Kidney epithelial cell (primary cell): ENCODE results near the gene LIPM. TPM values are rescaled to one million over a fixed set of nuclear protein-coding genes. Genes with fewer than 3 reads are reported as not detected.

Experiments
- DNase-seq: peaks from one replicate; pipeline ENCODE4 v3.0.0-alpha.2; 2010; ENCODE audit warnings: low read depth
- H3K27me3 ChIP-seq: 2 replicates; pipeline ENCODE4 v1.6.0; 2011; ENCODE audit warnings: low read length; ENCODE audit not compliant: control insufficient read depth, insufficient read depth
- H3K36me3 ChIP-seq: 2 replicates; pipeline ENCODE4 v1.5.1; 2011; ENCODE audit warnings: low read length; ENCODE audit not compliant: control insufficient read depth, insufficient read depth
- H3K4me3 ChIP-seq: 2 replicates; pipeline ENCODE4 v1.5.1; 2011; ENCODE audit warnings: low read depth, mild to moderate bottlenecking, control low read depth, low read length
- total RNA-seq: library from RNA; depleted of rRNA; stranded (reverse); fragments of >200 nt; gene quantifications from 2 replicates; pipeline ENCODE4 v1.2.3, GENCODE V29; 2015
- TF ChIP-seq, protein P1 (sequence below): IDR thresholded peaks from 2 replicates; pipeline ENCODE4 v1.5.1; 2011; ENCODE audit warnings: mild to moderate bottlenecking, moderate library complexity, low read length, control low read depth, inconsistent platforms; ENCODE audit not compliant: insufficient read depth, poor library complexity, severe bottlenecking

The LIPM gene
- total RNA-seq, 1 donor from 2014 or later = not detected

- no peak for DNase-seq
- Histone ChIP-seq H3K4me3 (no peak overlapping the region), H3K36me3 (no peaks in the 10 kb centered on the region), H3K27me3 (no peaks in the 10 kb centered on the region)
- TF ChIP-seq, protein P1, sequence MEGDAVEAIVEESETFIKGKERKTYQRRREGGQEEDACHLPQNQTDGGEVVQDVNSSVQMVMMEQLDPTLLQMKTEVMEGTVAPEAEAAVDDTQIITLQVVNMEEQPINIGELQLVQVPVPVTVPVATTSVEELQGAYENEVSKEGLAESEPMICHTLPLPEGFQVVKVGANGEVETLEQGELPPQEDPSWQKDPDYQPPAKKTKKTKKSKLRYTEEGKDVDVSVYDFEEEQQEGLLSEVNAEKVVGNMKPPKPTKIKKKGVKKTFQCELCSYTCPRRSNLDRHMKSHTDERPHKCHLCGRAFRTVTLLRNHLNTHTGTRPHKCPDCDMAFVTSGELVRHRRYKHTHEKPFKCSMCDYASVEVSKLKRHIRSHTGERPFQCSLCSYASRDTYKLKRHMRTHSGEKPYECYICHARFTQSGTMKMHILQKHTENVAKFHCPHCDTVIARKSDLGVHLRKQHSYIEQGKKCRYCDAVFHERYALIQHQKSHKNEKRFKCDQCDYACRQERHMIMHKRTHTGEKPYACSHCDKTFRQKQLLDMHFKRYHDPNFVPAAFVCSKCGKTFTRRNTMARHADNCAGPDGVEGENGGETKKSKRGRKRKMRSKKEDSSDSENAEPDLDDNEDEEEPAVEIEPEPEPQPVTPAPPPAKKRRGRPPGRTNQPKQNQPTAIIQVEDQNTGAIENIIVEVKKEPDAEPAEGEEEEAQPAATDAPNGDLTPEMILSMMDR = no peak
Observed at GRCh38 chr10:88782222-88782621, 20.3 kb upstream of the LIPM start.

DNA sequence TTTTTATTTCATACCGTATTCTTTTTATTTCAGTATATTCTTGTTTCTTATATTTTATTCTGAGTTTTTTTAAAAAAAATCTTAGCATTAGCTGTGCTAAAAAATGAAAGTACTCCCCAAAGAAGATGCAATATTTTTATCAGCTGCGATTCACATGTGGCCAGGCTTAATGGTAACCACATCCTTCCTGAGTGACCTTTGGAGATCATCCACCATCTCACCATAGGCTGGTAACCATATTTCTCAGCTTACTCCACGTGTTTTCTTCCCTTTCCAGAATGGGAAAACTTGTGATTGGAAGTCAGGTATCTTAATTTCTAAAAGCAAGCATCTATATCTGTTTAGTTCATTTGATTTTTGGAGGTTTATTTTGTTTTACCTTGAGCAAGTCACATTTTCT, 18.8 kb upstream of the LIPM start:
- Histone ChIP-seq H3K4me3 (no peak overlapping the region), H3K27me3 (no peaks in the 10 kb centered on the region), H3K36me3 (no peaks in the 10 kb centered on the region)
- DNase-seq = no peak
- TF ChIP-seq, protein P1 = no peak

DNA sequence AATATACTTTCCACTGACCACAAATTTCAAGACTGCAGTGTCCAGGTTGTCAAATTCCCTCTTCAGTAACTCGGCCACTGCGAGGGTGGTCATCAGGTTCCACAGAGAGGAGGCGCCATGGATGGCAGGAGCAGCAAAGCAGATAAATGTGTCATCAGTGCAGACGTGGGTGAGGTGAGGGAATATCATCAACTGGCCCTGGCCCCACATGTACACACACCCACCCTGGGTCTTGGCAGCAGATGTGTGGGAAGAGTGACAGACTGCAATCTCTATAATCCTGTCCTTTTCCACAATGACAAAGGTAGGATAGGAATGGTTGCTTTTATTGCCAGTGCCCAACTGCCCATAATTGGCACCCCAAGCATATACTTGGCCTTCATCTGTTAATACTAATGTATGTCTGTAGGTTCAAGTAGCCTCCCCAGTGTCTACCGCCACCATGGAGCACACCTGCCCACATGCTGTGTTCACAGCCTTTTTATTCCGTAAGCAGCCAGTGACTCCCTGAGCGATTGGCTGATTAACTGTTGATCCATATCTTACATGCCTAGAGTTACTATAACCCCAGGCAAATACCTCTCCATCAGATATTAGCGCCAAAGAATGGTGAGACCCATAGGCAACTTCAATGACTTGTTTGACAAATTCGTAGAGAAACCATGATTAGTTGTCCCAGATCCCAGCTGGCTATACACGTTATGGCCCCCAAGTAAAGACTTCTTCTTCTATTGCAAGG, 16.3 kb upstream of the LIPM start:
- Histone ChIP-seq H3K27me3 (no peaks in the 10 kb centered on the region), H3K4me3 (no peak overlapping the region), H3K36me3 (no peaks in the 10 kb centered on the region)
- no peak for DNase-seq
- TF ChIP-seq, protein P1 = no peak

GRCh38 chr10:88787463-88787862, 15.1 kb upstream of the LIPM start:
- no peak overlapping the region for H3K4me3 ChIP-seq
- TF ChIP-seq, protein P1 = no peak
- no peak for DNase-seq
- no peaks in the 10 kb centered on the region for H3K36me3 ChIP-seq
- H3K27me3 ChIP-seq = no peaks in the 10 kb centered on the region

- TF ChIP-seq, protein P1 = no peak
- Histone ChIP-seq H3K36me3 (no peaks in the 10 kb centered on the region), H3K27me3 (no peaks in the 10 kb centered on the region), H3K4me3 (no peak overlapping the region)
- DNase-seq = no peak
Observed at GRCh38 chr10:88788924-88789323, 13.6 kb upstream of the LIPM start.

DNA sequence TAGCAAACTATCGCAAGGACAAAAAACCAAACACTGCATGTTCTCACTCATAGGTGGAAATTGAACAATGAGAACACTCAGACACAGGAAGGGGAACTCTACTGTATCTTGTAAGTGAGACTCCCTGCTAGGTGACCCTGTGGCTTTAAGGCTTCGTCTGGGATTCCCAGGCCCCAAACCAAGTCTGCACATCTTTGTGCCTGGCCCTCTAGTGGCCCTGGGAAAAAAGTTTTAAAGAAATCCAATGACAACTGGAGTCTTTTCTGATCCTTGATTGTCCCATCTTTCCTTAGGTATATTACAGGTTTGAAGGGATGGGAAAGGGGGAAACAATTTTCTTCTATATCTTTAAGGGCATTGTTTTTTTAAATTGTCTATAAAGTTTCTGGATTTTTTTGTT, 10.6 kb upstream of the LIPM start:
- H3K36me3 ChIP-seq = no peaks in the 10 kb centered on the region
- TF ChIP-seq, protein P1 = peak; percentile 57
- no peak for DNase-seq
- no peaks in the 10 kb centered on the region for H3K27me3 ChIP-seq
- no peak overlapping the region for H3K4me3 ChIP-seq
